ENCODE results near the gene SENP5.

DNA sequence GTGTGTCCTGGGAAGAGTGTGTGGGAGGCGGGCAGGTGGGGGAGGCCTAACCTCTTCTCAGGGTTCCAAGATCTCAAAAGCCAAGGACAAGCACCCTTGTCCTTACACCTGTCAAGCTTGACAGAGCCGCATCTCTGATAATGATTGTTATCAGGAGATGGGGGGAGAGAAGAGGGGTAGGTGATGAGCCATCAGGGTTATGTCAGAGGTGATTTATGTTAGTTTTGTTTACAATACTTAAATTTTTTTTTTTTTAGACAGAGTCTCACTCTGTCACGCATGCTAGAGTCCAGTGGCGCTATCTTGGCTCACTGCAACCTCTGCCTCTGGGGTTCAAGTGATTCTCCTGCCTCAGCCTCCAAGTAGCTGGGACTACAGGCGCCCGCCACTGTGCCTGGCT lies 82.0 kb downstream of the SENP5 start:
- TF ChIP-seq CTCF (IDR thresholded peaks at IDR 0.05) = no peak
- no peak for TF ChIP-seq ZFX (IDR thresholded peaks at IDR 0.05; ENCODE audit: borderline replicate concordance)
